Sciatic nerve (tissue), 2 donors: ENCODE measurements around the gene ZG16B. TPM values are rescaled to one million over a fixed set of nuclear protein-coding genes. Genes with fewer than 3 reads are reported as not detected.

ENCODE experiments used
- ATAC-seq: fragments of 200-7000 bp; cut with Tn5 transposase; one replicate; pipeline ENCODE4 v1.9.1; 2020; ENCODE audit warnings: mild to moderate bottlenecking, moderate library complexity
- DNase-seq: peaks from one replicate; pipeline ENCODE4 v3.0.0-alpha.2; 2020; ENCODE audit warnings: low spot score
- intact Hi-C: fragments of 100-400 bp; cut with DNase I; formaldehyde crosslinking; loops from one replicate; pipeline ENCODE4 v1.14.2; 2022
- total RNA-seq: library from RNA; stranded (reverse); fragmentation: NEBNext Ultra II Directional; extraction: Animal tissue kit (Norgen Biotek cat#: 25700); gene quantifications from one replicate; pipeline ENCODE4 v1.2.1, GENCODE V29; 2021
- donor health status: DM: no; HTN: no; CAD: no.
- donor health status: DM: no; HTN: no; CAD: no.

The ZG16B gene
- total RNA-seq, 1 donor from 2014 or later: not detected

DNA sequence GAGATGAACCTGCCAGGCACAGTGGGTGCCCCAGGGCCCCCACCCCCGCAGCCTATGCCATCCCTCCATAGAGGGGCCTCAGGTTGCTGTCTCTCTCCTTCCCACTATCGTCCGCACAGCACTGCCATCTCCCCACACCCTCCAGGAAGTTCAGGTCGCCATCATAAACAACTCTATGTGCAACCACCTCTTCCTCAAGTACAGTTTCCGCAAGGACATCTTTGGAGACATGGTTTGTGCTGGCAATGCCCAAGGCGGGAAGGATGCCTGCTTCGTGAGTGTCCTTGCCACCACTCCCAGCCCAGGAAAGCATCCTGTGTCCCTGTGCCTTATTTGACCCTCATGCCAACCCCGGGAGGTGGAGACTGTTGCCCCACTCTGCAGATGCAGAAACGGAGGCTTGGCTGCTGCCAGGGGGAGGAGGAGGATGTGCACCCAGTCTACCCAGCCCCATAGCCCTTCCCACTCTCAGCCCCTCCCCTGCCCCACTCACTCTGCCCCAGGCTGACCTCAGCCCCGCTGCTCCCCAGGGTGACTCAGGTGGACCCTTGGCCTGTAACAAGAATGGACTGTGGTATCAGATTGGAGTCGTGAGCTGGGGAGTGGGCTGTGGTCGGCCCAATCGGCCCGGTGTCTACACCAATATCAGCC is 9.1 kb upstream of the ZG16B start:
- DNase-seq (peak; percentile 50), ATAC-seq (no peak)
- intact Hi-C loops: no loop called here

DNA sequence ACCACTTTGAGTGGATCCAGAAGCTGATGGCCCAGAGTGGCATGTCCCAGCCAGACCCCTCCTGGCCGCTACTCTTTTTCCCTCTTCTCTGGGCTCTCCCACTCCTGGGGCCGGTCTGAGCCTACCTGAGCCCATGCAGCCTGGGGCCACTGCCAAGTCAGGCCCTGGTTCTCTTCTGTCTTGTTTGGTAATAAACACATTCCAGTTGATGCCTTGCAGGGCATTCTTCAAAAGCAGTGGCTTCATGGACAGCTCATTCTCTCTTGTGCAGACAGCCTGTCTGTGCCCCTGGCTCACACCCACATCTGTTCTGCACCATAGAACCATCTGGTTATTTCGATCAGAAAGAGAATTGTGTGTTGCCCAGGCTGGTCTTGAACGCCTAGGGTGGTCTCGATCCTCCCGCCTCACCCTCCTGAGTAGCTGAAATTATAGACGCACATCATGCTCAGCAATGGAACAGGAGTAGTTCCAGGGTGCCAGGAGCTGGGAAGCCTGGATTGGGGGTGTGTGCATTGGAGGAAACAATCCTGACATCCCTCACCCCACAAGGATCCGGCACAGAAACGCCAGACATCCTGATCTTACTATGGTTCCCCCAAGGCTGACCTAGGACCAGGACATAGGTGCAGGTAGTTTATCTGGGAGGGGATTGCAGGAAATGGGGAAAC is 8.5 kb upstream of the ZG16B start:
- DNase-seq (peak; percentile 40), ATAC-seq (no peak)
- intact Hi-C loops: no loop called here

DNA sequence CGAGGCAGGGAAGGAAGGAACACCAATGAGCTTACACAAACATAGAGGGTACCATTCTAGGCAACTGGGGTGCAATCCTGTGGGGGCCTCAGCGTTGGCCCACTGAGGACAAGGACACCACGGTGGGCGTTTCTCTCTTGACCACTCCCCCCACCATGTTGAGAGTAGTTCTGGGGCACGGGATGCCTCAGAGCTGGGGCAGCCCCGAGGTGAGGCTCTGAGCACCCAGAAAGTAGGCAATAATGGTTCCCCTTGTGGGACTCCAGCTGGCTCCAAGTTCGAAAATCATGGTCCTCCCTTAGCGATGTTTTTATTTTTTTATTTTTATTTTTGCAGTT is 8.0 kb upstream of the ZG16B start:
- DNase-seq (peak; percentile 21), ATAC-seq (no peak)
- intact Hi-C loops: no loop called here

DNA sequence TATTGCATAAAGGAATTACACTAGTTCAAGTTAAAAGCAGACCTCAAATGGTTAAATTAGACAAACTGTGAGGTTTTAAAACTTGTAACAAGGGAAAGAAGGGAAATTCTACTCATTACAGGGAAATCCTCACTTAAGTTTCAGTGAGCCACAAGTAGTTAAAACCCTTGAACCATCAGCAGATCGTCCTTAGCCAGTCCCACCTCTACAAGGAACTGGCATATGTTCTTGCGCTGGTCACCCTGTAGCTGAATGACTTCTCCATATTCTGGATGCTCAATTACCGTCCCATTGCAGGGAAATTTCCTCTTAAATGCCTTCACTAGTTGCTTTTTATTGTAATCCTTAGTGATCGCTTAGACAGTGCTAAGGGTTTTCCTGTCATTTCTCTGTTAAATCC is 7.6 kb upstream of the ZG16B start:
- ATAC-seq (no peak), DNase-seq (no peak)
- intact Hi-C loops: no loop called here

DNA sequence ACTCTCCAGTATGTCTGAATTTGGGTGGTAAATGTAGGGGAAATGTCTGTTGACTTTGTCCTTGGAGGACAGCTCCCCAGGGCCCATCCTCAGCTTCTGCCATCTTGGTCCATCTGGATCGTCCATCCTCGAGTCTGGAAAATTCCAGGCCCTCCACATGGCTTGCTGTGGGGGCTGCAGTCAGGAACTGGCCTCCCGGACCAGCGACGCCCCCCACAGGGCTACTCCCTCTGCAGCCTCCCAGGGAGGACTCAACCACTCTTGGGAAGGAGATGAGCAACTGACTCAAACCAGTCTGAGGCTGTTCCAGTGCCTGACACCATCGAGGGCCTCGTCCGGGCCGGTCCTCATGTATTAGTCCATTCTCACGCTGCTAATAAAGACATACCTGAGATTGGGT is 5.5 kb upstream of the ZG16B start:
- intact Hi-C loops: no loop called here
- DNase-seq (peak; percentile 36), ATAC-seq (no peak)

DNA sequence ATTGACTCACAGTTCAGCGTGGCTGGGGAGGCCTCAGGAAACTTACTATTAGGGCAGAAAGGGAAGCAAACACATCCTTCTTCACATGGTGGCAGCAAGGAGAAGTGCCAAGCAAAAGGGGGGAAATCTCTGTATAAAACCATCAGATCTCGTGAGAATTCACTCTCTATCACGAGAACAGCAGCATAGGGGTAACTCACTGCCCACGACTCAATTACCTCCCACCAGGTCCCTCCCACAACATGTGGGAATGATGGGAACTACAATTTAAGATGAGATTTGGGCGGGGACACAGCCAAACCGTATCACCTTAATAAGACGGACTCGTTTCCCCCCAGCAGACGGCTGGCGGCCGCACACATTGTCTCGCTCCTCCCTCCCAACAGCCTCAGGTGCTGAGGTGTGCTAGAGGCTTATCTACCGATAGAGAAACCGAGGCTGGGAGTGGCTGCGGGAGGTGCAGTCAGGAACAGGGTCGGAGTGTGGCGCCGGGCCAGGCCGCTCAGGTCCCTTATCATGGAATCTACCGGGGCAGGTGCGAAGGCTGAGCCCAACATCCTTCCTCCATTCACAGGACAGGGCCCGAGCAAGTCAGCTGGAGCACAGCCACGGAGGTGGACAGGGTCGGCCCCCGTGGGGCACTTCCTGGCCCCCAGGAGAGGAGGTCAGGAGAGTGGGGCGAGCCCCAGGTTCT is 4.9 kb upstream of the ZG16B start:
- intact Hi-C loops: no loop called here
- peak; percentile 46 for DNase-seq
- no peak for ATAC-seq

DNA sequence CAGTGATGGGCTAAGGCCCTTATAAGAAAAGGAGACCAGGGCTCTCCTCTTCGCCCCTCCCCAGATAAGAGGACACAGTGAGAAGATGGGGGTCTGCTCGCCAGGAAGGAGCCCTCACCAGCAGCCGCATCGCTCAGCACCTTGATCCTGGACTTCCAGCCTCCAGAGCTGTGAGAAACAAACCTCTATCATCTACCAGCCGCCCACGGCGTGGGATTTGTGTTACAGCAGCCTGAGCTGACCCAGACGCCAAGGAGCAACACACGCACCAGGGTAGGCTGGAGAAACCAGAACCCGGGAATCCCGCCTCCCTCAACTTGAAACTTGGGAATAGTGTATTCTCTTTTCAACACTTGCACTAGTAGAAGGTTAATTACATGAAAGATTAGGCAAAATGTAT is 4.2 kb upstream of the ZG16B start:
- ATAC-seq (no peak), DNase-seq (peak; percentile 48)
- intact Hi-C loops: no loop called here

DNA sequence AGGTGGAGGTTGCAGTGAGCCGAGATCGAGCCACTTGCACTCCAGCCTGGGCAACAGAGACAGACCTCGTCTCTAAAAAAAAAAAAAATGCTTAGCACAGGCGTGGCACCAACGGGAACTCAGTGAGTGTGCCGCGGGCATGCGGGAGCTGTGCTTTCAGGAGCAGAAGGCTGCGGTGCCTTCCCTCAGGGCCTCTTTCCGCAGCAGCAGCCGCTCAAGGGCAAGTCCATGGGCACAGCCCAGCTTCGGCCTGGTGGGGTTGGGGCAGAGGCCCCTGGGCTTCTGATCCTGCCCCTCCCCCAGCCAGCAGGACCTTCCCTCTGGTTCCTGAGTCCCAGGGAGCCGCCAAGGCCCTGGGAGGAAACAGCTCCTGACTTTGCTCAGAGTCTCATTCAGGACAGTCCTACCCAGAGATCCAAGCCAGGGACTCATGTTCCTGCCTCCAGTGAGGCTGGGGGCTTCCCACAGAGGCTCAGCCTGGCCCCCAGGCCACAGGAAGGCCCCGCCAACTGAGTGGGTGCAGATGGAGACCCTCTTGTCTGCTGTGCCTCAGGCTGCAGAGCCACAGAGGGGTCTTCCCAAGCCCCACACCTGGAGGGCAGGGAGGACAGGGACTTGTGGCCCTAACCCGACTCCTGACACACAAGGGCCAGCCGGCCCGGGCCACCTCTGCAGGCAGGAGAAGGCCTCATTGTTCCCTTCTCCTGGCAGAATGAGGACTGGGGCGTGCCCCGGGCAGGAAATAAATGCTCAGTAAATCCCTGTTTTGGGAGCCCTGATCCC is 3.3 kb upstream of the ZG16B start:
- DNase-seq (peak; percentile 42), ATAC-seq (no peak)
- intact Hi-C loops: no loop called here

DNA sequence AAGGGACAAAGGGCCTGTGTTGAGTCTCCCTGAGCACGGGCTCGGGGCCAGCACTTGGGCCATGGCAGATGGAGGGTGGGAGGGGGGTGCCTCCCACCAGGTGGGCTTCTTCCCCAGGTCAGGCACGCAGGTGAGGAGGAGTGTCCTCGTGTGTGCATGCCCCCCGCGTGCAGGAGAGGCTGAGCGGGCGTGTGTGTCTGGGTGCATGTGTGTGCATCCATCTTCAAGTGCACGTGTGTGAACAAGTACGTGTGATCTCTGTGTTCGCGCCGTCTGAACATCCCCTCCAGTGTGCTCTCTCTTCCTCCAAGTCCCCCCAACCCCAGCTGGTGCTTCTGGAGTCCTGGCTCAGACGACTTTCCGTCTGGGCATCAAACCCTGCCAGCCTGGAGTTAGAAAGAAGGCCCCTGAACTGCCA is 2.7 kb upstream of the ZG16B start:
- ATAC-seq (no peak), DNase-seq (no peak)
- intact Hi-C loops: no loop called here

- no peak for ATAC-seq
- no peak for DNase-seq
- intact Hi-C loops: no loop called here
These were observed 2.1 kb upstream of the ZG16B start for GRCh38 chr16:2827831-2828520.

- intact Hi-C loops: no loop called here
These were observed 1.6 kb upstream of the ZG16B start for GRCh38 chr16:2828521-2828840.

GRCh38 chr16:2828876-2829430 is 1.1 kb upstream of the ZG16B start:
- no peak for ATAC-seq
- DNase-seq: no peak
- intact Hi-C loops: no loop called here

More at GRCh38 chr16:2828521-2828840, 1.6 kb upstream of the ZG16B start:
- ATAC-seq: no peak
- DNase-seq: no peak

- ATAC-seq (no peak), DNase-seq (no peak)
- intact Hi-C loops: no loop called here
These were observed 222 bp downstream of the ZG16B start for GRCh38 chr16:2830355-2830695.

GRCh38 chr16:2831203-2831602 is 1.1 kb downstream of the ZG16B start:
- DNase-seq (no peak), ATAC-seq (no peak)
- intact Hi-C loops: no loop called here

DNA sequence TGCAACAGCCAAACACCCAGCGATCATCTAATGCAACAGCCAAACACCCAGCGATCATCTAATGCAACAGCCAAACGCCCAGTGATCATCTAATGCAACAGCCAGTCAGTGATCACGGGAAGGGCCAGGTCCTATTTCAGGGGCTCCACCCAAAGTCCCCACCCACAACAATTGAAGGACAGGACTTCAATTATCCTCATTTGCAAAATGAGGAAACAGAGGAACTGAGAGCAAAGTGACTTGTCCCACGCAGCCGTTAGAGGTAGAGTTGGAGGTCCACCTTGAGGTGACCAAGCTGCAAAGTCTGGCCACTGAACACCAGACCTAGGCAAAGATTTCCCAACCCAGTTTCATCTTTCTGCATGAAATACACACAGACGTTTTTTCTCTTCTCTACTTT is 3.7 kb downstream of the ZG16B start:
- ATAC-seq: no peak
- no peak for DNase-seq
- intact Hi-C loops: no loop called here

DNA sequence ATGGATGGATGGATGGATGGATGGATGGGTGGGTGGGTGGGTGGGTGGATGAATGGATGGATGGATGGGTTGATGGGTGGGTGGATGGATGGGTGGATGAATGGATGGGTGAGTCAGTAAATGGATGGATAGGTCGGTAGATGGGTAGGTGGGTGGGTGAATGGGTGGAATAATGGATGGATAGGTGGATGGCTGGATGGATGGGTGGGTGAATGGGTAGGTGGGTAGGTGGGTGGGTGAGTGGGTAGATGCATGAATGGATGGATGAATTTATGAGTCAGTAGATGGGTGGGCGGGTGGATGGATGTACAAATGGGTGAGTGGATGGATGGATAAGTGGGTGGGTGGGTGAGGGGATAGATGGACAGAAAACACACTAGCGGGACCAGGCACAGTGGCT is 4.9 kb downstream of the ZG16B start:
- DNase-seq (no peak), ATAC-seq (no peak)
- intact Hi-C loops: no loop called here

DNA sequence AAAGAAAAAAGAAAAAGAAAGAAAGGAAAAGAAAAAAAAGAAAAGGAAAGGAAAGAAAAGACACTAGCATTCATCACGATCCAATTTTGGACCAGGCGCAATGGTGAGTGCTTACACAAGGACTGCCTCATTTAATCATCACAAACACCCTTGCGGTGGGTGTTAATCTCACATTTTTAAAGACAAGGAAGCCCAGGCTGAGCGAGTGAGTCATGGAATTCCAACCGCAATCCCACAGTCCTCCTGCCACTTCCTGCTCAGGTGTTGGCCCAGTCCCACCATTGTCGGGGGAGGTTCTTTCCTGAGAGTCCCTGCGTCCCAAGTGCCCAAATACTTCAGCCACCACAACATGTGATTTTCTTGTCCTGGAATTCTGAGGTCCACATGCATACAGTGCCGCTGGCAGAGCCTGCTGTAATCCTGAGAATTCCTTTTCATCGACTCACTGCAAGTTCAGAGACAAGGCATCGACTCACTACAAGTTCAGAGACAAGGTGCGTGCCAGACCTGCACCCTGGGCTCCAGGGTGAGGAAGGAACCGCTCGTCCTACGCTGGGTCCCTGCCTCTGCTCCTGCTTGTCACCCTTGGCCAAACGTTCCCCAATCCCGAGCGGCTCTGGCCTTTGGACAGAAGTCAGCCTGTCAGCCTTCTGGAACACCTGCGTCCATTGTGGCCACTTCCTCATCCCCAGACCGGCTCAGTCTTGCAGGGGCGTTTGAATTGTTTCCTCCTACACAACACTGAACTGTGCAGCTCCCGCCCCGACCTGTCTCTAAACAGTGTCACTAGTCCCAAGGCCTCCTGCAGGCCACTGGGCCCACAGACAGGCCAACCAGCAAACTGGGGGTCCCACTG is 5.8 kb downstream of the ZG16B start:
- DNase-seq: no peak
- intact Hi-C loops: no loop called here
- no peak for ATAC-seq
